Stimulated activated CD8-positive, alpha-beta memory T cell treated with anti-CD3 and anti-CD28 coated beads, Interleukin-4, amount 100 ng/mL, for 4 hours (primary cell): ENCODE data around the gene TTC9C.
A peak's percentile ranks its signal among the peaks of the same experiment; 100 is the strongest.
"Not testable (repeated sequence)": the region's sequence is repeated elsewhere in the genome, so short reads cannot be mapped to it uniquely, and the experiment has no call there.

Experiments used
- DNase-seq, 2 donors: peaks; one replicate each; pipeline ENCODE4 v3.0.0-alpha.2; 2020; ENCODE audit warnings: low read depth in 2 of 2, low spot score in 1 of 2

TTC9C gene

GRCh38 chr11:62749931-62750330 lies 21.6 kb downstream of the TTC9C start:
- not testable (repeated sequence) for DNase-seq

GRCh38 chr11:62752177-62752785 lies 24.0 kb downstream of the TTC9C start:
- DNase-seq = no peak

DNA sequence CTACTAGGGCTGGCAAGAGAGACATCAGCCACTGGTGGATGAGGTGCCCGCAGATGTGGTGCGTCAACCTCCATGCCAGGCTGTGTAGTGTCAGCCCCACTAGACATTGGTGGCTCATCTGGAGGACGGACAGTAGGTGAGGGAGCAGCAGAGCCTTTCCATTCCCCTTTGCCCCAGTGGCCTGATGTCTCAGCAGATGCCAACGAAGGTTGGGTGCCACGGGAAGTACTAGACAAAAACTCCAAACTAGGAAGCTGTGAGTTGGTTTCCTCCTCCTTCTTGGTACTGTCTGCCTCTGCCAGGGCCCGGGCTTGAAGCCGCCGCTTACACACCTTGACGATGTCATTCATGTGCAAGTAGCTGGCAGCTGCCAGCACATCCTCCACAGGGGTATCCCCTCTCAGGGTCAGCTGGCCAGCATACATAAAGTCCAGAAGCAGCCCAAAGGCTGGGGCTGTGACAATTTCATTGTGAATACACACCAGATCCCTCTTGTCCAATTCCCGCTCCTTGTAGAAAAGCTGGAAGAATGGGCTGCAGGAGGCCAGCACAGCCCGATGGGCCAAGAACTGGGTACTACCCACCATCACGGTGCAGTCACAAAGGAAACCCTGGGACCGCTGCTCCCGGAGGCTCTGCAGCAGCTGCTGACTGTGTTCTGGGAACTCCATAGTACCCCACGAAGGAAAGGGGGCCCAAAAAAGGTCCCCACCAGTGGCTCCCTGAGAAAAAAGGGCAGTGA lies 24.9 kb downstream of the TTC9C start:
- no peak for DNase-seq

DNA sequence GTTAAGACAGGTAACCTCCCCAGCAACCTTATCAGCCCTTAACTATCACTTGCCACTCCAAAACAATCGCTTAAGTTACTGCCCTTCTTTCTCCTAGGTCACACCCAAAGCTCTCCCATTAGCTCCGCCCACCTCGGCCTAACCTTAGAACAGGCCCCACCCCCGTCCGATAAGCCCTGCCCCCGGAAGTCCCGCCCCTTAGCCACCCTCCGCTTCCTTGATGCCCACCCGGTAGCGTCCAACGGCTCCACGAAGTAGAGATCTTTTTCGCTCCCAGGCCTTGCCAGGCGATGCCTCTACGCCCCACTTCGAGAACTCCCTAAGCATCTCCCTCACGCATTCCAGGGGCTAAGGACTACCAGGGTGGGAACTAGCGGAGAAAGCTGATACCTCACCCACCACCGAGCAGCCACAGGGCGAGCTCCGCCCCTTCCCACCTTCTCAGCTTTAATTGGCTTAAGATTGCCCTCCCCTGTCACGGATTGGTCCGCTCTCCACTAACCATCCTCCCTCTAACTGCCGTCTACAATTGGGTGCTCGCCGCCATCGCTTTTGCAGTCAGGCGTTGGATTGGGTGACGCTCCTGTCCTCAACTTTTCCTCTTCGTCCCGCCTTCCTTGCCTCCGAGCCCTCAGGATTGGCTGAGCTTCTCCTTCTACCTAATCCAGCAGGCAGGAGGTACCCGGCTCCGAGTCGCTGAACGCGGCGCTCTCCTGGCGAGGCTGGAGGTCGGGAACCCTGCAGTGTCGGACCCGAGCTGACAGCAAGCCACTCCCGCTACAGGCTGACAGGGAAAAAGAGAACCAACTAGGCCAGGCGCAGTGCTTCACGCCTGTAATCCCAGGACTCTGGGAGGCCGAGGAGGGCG lies 25.7 kb downstream of the TTC9C start, which contains the start of gene ZBTB3:
TSS of gene ZBTB3 (minus strand) at position 425 of the 868 bp plus-strand sequence. CDS start 496 bp downstream, outside the sequence.
- peak; percentile 92 to 94 for DNase-seq

DNA sequence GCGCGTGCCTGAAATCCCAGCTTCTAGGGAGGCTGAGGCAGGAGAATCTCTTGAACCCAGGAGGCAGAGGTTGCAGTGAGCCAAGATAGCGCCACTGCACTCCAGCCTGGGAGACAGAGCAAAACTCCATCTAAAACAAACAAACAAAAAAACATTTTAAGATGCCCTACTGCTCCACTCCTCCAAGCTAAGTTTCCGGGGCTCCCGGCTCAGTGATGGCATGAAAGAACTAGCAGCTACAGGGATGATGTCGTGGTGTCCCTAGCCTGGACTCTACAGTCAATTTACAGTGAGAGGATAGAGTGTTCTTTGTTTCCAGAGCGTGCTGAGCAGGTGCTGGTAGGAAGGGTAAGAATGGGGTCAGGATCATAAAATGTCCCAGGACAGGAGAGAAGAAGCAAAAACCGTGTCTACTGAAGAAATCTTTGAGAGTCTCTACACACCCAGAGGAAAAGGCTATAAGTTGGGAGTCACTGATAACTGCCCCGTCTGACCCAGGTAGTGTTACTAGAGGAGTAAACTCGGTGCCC lies 26.9 kb downstream of the TTC9C start:
- DNase-seq = no peak

- DNase-seq = no peak
Observed at GRCh38 chr11:62757846-62758788, 29.8 kb downstream of the TTC9C start.

- DNase-seq = not testable (repeated sequence)
Observed at GRCh38 chr11:62760867-62761227, 32.6 kb downstream of the TTC9C start.

DNA sequence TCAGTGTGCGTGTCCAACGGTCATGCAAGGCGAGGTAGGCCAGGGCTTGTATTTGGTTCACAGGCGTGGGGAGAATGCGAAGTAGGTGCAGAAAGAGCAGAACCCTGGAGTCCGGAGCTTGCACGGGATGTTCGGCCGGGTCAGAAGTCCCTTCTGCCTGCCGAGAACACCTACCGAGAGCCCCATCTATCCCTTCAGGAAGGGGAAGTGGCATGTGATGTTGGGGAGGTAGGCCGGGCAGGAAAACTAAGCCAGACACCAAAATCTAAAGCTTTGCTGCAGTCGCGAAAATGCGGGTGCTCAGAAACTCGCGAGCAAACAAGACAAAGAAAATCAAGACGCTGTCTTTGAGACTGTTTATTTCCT lies 42.5 kb downstream of the TTC9C start:
- no peak for DNase-seq

GRCh38 chr11:62771144-62772021 lies 43.1 kb downstream of the TTC9C start, which contains the start of gene TAF6L:
TAF6L (plus strand) TSS chr11:62771396; CDS start chr11:62775784, 4,388 bp downstream.
- DNase-seq = peak; percentile 83 to 88

- DNase-seq = no peak
Observed at GRCh38 chr11:62774407-62774806, 46.1 kb downstream of the TTC9C start.

GRCh38 chr11:62775646-62776045 lies 47.4 kb downstream of the TTC9C start:
- no peak for DNase-seq

DNA sequence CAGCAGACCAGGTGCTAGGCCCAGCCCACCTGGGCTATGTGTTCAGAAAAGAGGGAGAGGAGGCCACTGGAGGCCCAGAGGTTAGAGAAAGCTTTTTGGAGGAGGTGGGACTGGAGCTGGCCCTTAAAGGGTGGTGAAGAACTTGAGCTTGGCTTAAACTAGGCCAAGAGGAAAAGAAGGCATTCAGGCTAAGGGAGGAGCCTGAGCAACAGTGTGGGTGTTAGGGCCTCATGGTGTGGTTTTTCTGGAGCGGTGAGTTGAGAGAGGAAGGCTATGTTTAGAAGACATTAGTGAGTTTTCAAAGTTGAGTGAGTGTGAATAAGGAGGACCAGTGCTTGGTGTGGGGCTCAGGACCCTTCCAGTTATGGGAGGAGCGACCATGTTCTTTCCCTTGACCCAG lies 49.1 kb downstream of the TTC9C start:
- no peak for DNase-seq

- no peak for DNase-seq
Observed at GRCh38 chr11:62778441-62778840, 50.2 kb downstream of the TTC9C start.

- DNase-seq = no peak
Observed at GRCh38 chr11:62782753-62783152, 54.5 kb downstream of the TTC9C start.

- peak; percentile 61 to 72 for DNase-seq
Observed at GRCh38 chr11:62786318-62787004, 58.2 kb downstream of the TTC9C start.

DNA sequence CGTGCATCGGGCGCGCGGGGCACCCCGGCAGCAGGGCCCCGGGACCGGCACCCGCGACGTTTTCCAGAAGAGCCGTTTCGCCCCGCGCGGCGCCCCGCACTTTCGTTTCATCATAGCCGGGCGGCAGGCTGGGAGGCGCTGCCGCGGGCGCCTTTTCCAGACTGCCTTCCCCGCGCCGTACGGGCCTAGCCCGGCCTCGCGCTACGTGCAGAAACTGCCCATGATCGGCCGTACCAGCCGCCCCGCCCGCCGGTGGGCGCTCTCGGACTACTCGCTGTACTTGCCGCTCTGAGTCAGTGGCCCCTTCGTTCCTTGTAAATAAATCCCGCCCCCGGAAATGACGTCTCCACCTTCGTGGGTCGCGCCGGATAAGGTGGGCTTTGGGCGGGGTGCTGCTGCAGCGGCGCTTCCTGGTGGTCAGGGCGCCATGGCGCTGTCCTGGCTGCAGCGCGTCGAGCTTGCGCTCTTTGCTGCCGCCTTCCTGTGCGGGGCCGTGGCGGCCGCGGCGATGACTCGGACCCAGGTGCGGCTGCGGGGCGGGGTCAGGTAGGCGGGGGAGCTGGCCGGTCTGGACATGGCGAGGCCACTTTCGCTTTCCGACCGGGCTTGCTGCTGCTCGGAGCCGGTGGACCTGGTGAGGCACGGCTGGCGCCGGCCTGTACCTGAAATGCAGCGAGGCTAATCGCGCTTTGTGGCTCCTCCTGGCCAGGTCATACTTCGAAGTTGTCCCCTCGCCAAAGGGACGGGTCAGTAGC lies 58.9 kb downstream of the TTC9C start, which contains the start of gene TMEM179B:
TSS of gene TMEM179B (plus strand) at position 398 of the 755 bp plus-strand sequence. CDS start at position 428, 30 bp downstream.
- peak; percentile 97 to 99 for DNase-seq
